IPS-NIHi7 (cell line): ENCODE results near the gene PLCH2.

Experiments
- DNase-seq: peaks from one replicate; pipeline ENCODE4 v3.0.0; 2012; ENCODE audit warnings: mixed read lengths; ENCODE audit errors: extremely low spot score

PLCH2 gene

GRCh38 chr1:2462819-2463218 lies 13.3 kb upstream of the PLCH2 start:
- no peak for DNase-seq

GRCh38 chr1:2463396-2463795 lies 12.7 kb upstream of the PLCH2 start:
- no peak for DNase-seq

GRCh38 chr1:2465371-2466269 lies 10.5 kb upstream of the PLCH2 start:
- DNase-seq, result no peak

GRCh38 chr1:2466270-2466665 lies 9.8 kb upstream of the PLCH2 start:
- no peak for DNase-seq

GRCh38 chr1:2466958-2467554 lies 9.0 kb upstream of the PLCH2 start:
- DNase-seq, result peak; percentile 88

GRCh38 chr1:2468041-2468472 lies 8.0 kb upstream of the PLCH2 start:
- DNase-seq, result peak; percentile 92

- no peak for DNase-seq
Observed at GRCh38 chr1:2468540-2468939, 7.5 kb upstream of the PLCH2 start.

GRCh38 chr1:2469103-2469940 lies 6.8 kb upstream of the PLCH2 start:
- DNase-seq, result no peak

GRCh38 chr1:2470290-2471158 lies 5.6 kb upstream of the PLCH2 start:
- DNase-seq, result no peak

GRCh38 chr1:2471159-2471471 lies 5.0 kb upstream of the PLCH2 start:
- DNase-seq, result no peak

GRCh38 chr1:2471587-2472001 lies 4.5 kb upstream of the PLCH2 start:
- no peak for DNase-seq

GRCh38 chr1:2472109-2472508 lies 4.0 kb upstream of the PLCH2 start:
- no peak for DNase-seq

GRCh38 chr1:2472561-2473177 lies 3.4 kb upstream of the PLCH2 start:
- no peak for DNase-seq

GRCh38 chr1:2473198-2473597 lies 2.9 kb upstream of the PLCH2 start:
- DNase-seq, result no peak

- no peak for DNase-seq
Observed at GRCh38 chr1:2474104-2474844, 1.8 kb upstream of the PLCH2 start.

- no peak for DNase-seq
Observed at GRCh38 chr1:2474933-2475371, 1.1 kb upstream of the PLCH2 start.

GRCh38 chr1:2475571-2475970 lies 518 bp upstream of the PLCH2 start:
- DNase-seq, result no peak

- no peak for DNase-seq
Observed at GRCh38 chr1:2477309-2477708, 1.2 kb downstream of the PLCH2 start.

GRCh38 chr1:2477791-2478499 lies 1.9 kb downstream of the PLCH2 start:
- DNase-seq, result no peak

GRCh38 chr1:2479186-2479585 lies 3.1 kb downstream of the PLCH2 start:
- DNase-seq, result no peak
